HG03175 (cell line): ENCODE measurements around the gene SHB.
"Not testable (repeated sequence)": the region's sequence is repeated elsewhere in the genome, so short reads cannot be mapped to it uniquely, and the experiment has no call there.

Source experiments
- ATAC-seq: cut with Tn5 transposase; IDR thresholded peaks from one replicate; pipeline ENCODE4 v1.9.1; 2021; ENCODE audit warnings: mild to moderate bottlenecking, moderate library complexity; ENCODE audit not compliant: unreplicated experiment

SHB gene

DNA sequence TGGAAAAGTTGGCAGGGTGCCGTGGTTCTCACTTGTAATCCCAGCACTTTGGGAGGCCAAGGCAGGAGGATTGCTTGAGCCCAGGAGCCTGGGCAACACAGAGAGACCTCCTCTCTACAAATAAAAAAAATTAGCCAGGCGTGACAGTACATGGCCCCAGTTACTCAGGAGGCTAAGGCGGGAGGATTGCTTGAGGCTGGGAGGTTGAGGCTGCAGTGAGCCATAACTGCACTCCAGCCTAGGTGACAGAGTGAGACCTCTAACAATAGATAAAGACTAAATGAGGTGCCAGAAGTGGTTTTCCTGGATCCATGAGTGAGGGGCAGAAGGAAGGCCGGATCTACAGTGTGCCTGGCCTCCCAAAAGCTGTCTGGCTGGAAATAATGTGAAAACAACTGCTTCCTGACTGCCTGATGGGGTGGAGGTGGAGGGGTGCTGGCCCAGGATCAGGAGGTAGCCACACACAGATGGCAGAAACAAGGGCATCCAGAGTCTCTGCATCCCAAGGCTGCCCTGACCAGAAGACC lies 4.1 kb downstream of the SHB start:
- ATAC-seq: no peak

DNA sequence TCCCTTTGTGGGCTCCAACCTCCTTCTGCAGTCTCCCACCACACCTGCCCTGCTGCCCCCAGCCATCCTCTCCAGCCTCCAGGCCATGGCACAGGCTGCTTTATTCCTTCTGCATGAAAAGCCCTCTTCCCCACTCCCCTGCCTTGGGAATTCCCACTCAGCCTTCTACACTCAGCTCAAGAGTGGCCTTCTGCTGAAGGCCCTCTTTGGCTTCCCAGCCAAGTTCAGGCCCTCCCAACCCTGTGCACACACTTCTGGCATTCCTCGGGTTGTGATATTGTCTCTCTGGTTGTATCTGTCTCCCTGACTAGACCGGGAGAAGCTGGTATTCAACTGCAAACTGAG lies 5.7 kb downstream of the SHB start:
- ATAC-seq: no peak

DNA sequence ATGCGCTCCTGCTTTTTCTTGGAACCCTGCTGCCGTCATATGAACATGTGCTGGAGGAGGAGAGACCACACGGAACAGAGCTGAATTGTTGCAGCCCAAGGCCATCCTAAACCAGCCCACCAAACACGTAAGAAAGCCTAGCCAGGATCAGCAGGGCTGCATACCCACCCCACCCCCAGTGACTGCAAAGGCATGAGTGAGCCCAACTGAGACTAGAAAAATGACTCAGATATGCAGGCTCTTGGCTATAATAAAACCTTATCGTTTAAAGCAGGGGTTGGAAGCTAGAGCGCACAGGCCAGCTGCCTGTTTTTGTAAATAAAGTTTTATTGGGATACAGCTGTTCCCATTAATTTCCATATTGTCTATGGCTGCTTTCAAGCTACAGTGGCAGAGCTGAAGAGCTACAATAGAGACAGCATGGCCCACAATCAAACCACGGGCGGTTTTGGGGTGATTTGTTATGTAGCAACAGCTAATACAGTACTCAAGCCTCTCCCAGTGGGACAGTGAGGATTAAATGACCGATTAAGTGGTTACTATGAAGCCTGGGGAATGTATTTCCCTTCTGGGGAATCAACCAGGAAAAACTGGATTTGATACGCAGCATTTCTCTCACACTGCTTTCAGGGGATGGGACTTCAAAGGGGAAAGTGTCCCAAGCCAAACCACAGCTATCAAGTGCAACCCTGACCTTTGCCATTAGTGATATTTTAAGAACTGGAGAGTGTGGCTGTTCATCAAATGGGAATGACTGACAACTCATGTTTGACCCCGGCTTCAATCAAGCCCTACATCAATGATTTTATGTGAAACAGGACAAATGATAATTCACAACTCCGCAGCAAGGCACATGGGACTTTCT lies 6.3 kb downstream of the SHB start:
- no peak for ATAC-seq

DNA sequence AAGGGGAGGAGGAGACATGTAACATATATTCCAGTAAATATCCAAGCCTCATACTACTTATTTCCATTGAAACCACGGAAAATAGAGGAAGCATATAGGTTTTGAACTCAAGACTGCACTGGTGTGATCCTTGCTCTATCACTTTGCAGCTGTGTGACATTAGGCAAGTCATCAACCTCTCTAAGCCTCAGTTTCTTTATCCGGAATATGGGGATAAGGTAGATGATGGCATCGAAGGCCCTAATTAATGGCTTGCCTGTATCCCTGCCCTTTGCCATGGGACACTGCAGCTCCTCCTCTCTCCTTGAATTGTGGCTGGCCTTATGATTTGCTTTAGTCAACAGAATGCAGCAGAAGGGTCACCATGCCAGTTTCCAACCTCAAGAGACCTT lies 6.9 kb downstream of the SHB start:
- ATAC-seq: no peak

DNA sequence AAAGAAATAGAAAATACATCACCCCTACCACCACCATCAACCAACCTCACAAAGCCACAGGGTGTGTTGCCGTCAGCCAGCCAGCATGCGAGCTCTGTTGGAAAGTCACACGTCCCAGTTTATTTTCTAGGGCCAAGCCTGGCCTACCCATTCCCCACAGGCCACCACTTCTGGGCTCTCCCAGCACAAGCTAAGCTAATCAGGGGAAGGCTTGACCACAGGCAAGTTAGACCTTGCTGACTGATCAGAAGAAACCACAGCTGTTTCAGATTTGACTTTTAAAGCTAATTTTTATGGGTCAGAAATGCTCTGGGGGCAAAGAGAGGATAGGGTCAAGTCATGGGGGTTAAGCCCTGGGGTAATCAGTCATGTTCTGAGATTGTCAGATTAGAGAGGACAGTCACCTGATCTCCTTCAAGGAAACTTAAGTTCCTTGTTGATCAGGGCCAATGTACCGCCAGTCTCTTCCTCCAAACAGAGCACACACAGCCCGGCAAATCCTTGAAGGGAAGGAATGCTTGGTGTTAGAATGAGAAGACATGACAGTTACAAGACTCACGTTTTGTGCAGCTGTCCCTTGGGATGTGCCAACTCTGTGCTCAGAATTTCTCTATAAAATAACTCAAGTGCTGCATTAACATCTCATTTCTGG lies 7.6 kb downstream of the SHB start:
- ATAC-seq: peak; percentile 64

DNA sequence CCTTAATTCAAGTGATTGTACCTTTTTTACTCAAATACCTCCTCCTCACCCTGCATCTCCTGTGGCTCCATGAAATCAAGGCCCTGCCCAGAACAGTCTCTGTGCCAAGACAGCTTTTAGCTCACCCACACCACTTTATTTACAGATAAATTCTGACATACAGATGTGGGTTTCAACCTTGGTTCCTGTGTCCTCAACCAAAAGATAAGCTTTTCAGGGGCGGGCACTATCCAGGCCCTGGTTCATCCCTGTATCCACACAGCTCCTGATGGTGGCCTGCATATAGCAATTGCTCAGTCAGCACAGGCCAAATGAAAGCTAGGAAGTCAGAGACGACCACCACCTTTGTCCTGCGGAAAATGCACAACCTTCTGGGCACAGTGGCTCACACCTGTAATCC lies 8.3 kb downstream of the SHB start:
- no peak for ATAC-seq

DNA sequence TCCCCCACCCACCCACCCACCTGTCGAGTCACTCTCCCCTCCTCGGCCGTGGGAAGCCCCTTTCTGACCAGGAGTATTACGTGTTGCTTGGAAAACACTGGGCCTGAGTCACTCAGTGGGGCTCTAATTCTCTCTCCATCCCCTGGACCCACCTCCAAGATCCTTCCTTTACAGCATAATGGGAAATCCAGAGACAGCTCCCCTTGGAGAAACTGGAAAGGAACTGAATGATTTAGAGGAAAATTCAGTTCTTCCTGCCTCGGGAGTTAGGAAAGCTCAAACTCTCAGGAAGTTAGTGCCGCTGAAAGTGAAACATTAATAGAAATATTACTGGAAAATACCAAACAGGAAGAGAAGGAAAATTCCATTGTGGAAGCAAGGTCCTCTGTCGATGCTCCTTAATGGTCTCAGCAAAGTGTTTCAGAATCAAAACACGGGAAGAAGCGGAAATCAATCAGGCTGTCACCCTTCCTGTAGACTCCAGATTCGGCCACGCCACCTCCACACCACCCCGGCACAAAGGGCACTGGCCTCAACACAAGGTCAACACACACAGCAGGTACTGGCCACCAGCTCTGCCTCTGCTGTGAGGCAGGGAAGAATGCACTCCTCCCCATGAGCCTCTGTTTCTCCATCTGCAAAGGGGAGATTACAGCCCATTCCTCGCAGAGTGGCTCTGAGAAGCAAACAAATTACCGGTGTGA lies 9.6 kb downstream of the SHB start:
- no peak for ATAC-seq

DNA sequence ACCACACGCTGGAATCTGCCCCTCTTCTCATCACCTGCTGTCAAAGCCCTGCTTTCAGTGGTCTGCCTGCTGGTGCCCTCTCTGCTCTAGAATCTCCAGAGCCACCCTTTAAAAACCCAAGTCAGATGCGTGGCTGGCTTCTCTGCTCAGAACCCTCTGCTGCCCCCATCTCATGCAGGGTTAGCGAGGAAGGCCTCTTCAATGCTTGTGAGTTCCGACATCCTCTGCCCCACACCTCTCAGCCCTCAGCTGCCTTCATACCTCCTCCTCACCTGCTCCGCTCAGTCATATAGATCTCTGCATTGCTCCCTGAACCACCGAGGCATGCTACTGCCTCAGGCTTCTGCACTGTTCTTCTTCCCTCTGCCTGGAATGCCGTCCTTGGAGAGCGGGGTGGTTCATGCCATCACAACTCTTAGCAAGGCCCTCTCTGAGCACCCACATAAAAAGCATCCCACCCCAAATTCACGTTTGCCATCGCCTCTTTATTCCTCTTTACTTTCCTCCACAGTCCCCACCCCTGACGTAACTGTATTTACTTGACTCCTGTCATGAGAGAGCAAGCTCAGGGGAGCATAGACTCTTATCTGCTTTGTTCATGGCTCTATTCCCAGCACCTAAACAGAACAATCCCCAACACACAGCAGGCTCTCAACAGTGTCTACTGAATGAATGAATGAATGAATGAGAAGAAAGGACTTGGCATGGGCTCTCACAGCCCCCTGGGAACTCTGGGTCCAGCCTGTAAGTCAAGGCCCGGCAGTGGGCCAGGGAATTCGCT lies 10.4 kb downstream of the SHB start:
- no peak for ATAC-seq

DNA sequence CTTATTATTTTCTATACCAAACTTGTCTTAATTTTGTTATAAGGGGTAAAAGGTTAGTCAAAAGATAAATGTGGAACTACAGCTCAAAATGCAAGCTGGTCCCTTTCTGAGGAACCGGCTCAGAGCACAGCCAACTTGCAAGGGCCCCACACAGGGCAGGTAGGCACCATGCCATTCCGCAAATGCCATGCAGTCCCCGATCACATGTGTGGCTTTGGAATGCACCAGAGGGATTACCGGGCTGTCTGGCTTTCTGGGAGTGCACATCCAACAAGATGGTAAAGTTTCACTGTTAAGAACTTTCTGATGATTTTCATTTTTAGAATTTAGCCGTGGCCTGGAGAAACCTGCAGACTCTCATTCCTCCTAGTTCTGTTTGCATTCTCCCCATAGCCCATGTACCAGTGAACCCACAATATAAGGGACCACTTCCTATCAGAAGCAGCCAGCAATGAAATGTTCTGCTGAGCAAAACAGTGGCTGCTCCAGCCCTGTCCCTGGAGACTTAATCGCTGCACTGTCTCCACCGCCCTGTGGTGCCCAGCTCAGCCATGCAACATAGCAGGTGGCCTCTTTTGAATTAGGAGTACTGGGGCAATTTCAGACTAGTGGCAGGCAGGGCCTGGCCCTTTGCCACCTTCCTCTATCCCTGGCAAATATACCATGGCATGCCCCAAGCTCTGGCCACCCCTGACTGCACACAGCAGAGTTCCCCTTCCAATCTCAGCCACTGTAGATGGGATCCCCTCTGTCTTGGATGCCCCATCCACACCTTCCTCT lies 11.4 kb downstream of the SHB start:
- ATAC-seq: no peak

DNA sequence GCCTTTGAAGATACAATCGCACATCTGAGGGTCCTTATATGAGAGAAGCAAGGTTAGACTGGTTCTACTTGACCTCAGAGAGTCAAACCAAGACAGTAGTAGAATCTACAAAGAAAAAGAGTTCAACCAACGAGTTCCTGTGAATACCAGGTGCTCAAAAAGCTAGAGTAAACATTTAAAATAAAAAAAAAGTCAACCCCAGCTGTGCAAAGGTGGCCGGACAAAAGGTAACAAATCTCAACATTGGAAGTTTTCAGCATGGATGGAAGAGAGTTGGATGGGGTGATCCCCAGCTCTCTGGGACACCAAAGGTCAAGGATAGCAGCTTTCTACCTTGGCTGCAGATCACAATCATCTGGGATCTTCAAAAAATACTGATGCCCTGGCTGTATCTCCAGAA lies 14.4 kb downstream of the SHB start:
- ATAC-seq: no peak

DNA sequence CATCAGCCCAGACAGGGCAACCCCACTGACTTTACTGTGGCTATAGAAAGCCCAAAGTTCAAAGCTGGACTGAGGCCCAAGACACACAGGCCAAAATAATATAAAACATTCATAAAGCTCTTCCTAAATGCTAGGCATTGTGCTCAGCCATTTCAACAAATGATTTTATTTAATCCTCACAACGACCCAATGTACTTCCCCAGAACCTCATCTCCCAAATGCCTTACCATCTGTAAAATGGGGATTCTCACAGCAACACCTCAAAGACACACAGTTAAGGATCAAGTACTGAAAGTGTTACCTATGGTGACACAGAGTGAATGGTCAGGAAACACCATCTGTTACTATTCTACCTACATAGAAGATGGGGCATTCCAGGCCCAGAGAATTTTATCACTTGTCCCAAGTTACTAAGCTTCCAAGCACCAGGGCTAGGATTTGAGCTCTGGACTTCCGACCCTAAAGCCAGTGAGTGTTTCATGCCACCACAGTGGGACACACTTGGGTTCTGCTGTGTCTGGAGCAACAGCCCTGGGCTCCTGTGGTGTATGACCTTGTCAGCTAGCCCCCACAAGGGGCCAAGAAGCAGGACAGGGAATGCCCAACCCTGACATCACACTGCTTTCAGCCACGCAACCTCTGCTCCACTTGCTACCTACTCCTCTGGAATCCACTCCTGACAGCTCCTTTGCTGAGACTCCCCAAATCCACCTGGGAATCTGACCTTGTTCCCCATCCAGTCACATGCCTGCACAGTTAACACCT lies 15.1 kb downstream of the SHB start:
- no peak for ATAC-seq

DNA sequence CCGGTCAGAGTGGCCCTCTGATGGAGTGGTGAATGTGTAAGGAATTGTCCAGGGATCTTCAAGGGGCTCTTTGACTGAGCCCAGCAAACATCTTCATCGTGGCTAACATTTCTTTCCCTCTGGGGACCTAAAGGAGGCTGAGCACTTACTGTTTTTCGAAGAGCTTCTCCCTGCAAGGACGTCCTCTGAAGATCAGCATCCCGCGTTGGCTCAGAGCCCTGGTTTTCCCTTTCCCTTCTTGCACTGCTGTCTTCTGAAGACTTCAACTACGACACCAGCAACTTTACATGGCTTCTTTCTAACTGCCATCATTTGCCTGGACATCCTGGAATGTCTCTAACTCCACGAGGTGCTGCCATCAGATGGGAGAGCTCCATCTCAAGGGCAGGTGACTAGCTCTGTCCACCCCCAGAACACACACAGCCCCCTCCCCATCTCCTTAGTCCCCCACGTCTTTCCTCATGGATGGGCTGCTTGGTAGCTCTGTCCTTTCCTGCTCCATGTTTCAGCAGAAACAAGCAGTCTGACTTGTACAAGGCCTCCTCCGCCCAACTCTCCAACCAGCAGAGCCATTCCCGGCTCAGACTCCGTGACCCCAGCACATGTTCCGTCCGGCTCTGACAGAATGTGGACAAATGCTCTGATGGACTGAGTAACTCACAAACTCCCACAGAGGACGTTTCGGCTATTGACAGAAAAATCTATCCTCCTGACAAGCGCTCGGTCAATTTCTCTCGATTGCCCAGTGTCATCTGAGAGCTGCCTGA lies 17.1 kb downstream of the SHB start:
- no peak for ATAC-seq

DNA sequence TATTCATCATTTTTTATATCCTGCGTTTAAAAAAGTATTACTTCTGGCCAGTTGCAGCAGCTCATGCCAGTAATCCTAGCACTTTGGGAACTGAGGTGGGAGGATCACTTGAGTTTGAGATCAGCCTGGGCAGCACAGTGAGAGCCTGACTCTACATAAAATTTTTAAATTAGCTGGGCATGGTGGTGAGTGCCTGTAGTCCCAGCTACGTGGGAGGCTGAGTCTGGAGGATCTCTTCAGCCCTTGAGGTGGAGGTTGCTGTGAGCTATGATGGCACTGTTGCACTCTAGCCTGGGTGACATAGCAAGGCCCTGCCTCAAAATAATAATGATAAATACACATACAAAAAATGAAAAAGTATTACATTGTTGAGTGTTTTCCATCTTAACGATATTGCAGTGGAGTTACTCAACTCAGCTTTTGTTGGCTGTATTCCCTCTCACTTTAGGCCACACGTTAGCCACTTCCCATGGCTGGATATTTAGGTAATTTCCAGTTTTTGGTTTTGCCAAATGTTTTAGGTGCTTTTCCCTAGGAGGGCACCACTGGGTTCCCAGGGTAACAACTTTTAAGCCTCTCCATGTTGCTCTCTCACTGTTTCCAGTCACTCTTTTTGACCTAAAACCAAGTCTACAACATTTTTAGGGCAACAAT lies 20.6 kb downstream of the SHB start:
- no peak for ATAC-seq

DNA sequence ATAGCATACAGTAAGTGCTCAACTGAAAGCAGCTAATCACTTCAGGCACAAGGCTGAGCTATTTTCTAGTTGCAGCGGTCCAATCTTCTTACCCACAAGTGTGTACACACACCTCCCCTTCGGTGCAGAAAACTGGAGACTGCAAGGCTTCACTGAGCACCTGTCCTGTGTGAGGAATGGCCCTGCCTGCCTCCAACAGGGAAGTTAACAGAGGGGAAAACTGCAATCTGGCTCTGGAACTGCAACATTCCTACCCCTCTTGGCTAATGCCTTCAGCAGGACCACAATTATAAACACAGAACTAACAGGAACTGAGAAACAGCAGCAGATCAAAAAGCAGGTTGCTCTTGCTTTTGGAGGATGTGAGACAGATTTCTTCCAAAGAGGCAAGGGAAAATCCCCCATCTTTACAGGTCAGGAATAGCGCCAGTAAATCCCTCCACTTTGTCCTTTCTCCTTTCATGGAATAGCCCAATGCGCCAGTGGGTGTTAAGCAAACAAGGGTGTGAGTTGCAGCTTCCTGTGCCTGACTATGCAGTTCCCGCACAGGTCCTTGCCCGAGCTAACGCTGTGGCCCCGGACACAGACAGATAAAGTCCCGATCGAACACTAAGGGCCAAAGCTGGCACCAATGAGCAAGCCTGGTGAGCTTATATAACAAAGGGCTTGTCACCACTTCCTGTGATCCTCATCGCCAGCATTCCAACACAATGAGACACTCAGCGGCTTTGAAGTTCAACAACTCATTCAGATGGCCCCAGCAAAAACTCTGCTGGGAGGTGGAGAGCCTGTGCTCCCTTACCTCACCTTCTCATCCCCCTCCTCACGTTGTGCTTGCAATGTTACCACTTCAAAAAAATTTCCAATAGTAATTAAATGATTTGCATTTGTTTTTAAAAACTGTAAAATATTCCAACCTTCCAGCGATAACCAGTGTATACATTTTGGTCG lies 21.5 kb downstream of the SHB start:
- ATAC-seq: no peak

DNA sequence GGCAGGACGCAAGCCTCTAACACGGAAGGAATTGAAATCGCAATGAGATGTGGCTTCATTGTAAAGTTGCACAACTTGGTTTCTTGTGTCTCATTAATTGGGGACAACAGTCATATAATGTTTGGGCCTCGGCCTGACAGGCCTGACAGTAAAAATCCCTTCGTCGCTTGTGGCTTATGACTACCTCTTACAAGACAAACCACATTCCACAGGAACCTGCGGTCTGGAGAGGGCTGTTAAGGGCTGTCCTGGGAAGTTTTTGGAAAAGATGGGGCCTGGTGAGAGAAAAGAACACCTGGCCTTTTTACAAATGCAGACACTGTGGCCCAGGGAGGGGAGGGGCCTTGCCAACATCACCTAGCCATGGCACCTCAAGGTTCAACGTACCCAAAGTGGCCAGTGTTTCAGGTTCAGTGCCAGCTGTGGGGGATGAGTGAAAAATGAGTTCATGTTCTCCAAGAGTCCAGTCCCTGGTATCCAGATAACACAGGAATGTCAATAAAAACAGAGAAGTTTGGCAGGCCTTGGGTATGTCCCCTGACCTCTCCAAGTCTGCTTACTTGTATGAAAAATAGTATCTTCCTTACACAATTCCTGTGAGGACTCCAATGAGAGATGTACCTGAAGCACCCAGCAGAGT lies 22.2 kb downstream of the SHB start:
- ATAC-seq: no peak

DNA sequence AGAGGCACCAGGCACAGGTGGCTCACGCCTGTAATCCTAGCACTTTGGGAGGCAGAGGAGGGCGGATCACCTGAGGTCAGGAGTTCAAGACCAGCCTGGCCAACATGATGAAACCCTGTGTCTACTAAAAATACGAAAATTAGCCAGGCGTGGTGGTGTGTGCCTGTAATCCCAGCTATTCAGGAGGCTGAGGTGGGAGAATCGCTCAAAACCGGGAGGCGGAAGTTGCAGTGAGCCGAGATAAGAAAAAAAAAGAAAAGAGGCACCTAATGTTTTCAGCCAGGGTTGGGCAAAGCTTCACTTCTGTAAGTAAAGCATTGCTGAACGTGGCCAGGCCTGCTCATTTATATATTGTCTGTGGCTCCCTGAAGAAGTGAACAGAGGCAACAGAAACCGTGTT lies 23.1 kb downstream of the SHB start:
- ATAC-seq: not testable (repeated sequence)

DNA sequence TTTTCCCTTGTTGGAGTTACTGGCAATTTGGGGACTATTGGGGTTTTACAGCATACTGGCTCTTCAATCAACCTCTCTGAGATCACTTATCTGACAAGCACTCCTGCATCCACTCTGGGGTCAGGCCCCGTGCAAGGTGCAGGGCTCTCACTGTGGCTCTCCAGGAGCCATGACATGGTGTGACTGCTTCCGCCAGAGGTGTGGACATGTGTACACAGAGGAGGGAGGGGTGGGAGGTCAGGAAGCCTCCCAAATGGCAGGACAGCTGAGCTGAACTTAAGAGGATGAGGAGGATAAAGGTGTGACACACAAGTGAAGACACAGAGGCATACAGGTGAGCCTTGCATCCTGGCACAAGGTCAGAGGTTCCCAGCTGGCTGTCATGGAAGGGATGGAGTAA lies 24.3 kb downstream of the SHB start:
- no peak for ATAC-seq
